BJ (cell line): ENCODE results near the gene IBSP. TPM values are rescaled to one million over a fixed set of nuclear protein-coding genes. Genes with fewer than 3 reads are reported as not detected.

Experiments used
- CTCF ChIA-PET: fragments of 350-600 bp; formaldehyde crosslinking; extraction: SDS; loops from one replicate; lab custom pipeline; 2021; ENCODE audit warnings: antibody characterized with exemption, inconsistent platforms; lab: Yijun Ruan, JAX
- POLR2A ChIA-PET: fragments of 300-600 bp; sonication (Branson Sonifier 250); formaldehyde crosslinking; extraction: SDS; loops from one replicate; lab custom pipeline; 2021; ENCODE audit warnings: antibody characterized with exemption; lab: Charles Lee
- DNase-seq: peaks from one replicate; pipeline ENCODE4 v3.0.0-alpha.2; 2011; ENCODE audit warnings: low read depth
- H3K27me3 ChIP-seq: 2 replicates; pipeline ENCODE4 v1.6.0; 2011; ENCODE audit warnings: low read length; ENCODE audit not compliant: control insufficient read depth, insufficient read depth
- H3K36me3 ChIP-seq: 2 replicates; pipeline ENCODE4 v1.5.1; 2011; ENCODE audit warnings: low read length; ENCODE audit not compliant: control insufficient read depth, insufficient read depth
- H3K4me3 ChIP-seq: 2 replicates; pipeline ENCODE4 v1.5.1; 2011; ENCODE audit warnings: low read depth, mild to moderate bottlenecking, control low read depth, low read length
- CTCF ChIP-seq: IDR thresholded peaks from 2 replicates; pipeline ENCODE4 v1.5.1; 2011; ENCODE audit warnings: low read depth, mild to moderate bottlenecking, control low read depth, inconsistent platforms, low read length, moderate library complexity; ENCODE audit not compliant: insufficient read depth
- polyA plus RNA-seq: library from polyadenylated mRNA; depleted of rRNA; stranded (reverse); fragments of >200 nt; gene quantifications from 2 replicates; pipeline ENCODE4 v1.2.3, GENCODE V29; 2011

Gene IBSP
- polyA plus RNA-seq, 1 experiment = not detected

- no peak for DNase-seq
- H3K4me3 ChIP-seq = no peak overlapping the region
- H3K27me3 ChIP-seq = no peaks in the 10 kb centered on the region
- no peak for TF ChIP-seq CTCF
- H3K36me3 ChIP-seq = no peaks in the 10 kb centered on the region
- ChIA-PET POLR2A (no interaction called here), CTCF (interaction anchor here (0.7 kb wide), 1 partner anchor 53 kb away, joined by 4 read pairs; no protein-coding TSS in a partner anchor)
Observed at GRCh38 chr4:87783781-87784180, 15.6 kb upstream of the IBSP start.

GRCh38 chr4:87785731-87786509 is 13.4 kb upstream of the IBSP start:
- Histone ChIP-seq H3K27me3 (peaks cover 1% of the 10 kb centered on the region; the same call in 1 of the 2 replicates), H3K4me3 (no peak overlapping the region), H3K36me3 (no peaks in the 10 kb centered on the region)
- no peak for TF ChIP-seq CTCF
- ChIA-PET CTCF (no interaction called here), POLR2A (no interaction called here)
- no peak for DNase-seq

- ChIA-PET CTCF (no interaction called here), POLR2A (no interaction called here)
Observed at GRCh38 chr4:87802858-87803257, 3.5 kb downstream of the IBSP start.

GRCh38 chr4:87803421-87803820 is 4.1 kb downstream of the IBSP start:
- CTCF ChIA-PET = interaction anchor here (1.4 kb wide), 1 partner anchor 259 kb away, joined by 3 read pairs; no protein-coding TSS in a partner anchor
- H3K27me3 ChIP-seq = no peaks in the 10 kb centered on the region
- H3K36me3 ChIP-seq = no peaks in the 10 kb centered on the region
- no peak for DNase-seq
- POLR2A ChIA-PET = no interaction called here
- TF ChIP-seq CTCF = no peak
- H3K4me3 ChIP-seq = no peak overlapping the region

More at GRCh38 chr4:87802858-87803257, 3.5 kb downstream of the IBSP start:
- Histone ChIP-seq H3K4me3 (no peak overlapping the region), H3K27me3 (no peaks in the 10 kb centered on the region), H3K36me3 (no peaks in the 10 kb centered on the region)
- no peak for TF ChIP-seq CTCF
- no peak for DNase-seq

GRCh38 chr4:87804871-87805270 is 5.5 kb downstream of the IBSP start:
- no peaks in the 10 kb centered on the region for H3K36me3 ChIP-seq
- CTCF ChIA-PET = interaction anchor here (0.6 to 1.4 kb wide), 3 partner anchors 44 to 261 kb away, joined by 3 to 5 read pairs (median 3); no protein-coding TSS in a partner anchor

More at GRCh38 chr4:87804871-87805270, 5.5 kb downstream of the IBSP start:
- H3K27me3 ChIP-seq = no peaks in the 10 kb centered on the region
- DNase-seq = no peak
- TF ChIP-seq CTCF = no peak
- no peak overlapping the region for H3K4me3 ChIP-seq
- POLR2A ChIA-PET = no interaction called here
